ENCODE results near the gene HES4.
"Not testable (repeated sequence)": the region's sequence is repeated elsewhere in the genome, so short reads cannot be mapped to it uniquely, and the experiment has no call there.

Gene HES4

DNA sequence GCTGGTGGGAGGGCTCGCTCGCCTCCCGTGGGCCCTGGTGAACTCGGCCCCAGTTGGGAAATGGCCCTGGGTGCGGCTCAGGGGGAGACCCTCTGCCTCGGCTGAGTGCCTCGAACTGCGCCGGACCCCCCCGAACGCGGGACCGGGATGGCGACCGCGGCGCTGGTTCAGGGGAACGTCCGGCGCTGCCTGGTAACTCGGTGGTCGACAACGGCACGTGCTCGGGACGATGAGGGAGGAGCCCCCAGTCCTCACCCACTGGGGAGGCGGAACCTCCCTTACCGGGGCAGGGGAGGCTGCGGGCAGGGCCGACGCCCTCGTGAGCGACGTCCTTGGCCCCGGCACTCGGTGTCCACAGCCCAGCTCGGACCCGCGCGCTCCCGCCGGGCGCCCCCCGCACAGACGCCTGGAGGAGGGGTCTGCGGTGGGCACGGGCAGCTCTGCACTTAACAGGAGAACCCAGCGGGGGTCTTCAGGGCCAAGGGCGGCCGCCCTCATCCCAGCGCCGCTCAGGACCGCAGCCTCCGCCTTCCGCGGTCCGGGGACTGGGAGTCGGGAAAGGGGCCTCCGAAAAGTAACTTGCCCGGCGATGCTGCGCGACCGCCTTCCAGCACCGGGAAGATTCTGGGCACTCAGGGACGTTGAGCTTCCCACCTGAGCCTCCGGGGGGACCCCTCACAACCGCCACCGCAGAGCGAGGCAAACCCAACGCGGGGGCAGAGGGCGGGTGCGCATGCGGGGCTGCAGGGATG, 1.7 kb downstream of the HES4 start:
- DNase-seq = no peak

DNA sequence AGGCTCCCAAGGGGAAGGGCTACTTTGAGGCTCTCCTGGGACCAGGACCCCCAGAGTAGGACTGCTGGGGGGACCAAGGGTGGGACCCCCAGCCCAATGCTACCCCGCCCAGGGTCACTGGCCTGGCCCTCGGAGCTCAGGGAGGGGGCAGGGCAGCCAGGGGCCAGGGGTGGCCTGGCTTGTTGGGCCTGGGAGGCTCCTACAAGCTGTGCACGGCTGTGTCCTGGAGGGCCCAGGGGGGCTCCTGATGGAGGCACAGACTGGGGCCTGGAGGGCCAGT, 2.2 kb downstream of the HES4 start:
- no peak for DNase-seq

DNA sequence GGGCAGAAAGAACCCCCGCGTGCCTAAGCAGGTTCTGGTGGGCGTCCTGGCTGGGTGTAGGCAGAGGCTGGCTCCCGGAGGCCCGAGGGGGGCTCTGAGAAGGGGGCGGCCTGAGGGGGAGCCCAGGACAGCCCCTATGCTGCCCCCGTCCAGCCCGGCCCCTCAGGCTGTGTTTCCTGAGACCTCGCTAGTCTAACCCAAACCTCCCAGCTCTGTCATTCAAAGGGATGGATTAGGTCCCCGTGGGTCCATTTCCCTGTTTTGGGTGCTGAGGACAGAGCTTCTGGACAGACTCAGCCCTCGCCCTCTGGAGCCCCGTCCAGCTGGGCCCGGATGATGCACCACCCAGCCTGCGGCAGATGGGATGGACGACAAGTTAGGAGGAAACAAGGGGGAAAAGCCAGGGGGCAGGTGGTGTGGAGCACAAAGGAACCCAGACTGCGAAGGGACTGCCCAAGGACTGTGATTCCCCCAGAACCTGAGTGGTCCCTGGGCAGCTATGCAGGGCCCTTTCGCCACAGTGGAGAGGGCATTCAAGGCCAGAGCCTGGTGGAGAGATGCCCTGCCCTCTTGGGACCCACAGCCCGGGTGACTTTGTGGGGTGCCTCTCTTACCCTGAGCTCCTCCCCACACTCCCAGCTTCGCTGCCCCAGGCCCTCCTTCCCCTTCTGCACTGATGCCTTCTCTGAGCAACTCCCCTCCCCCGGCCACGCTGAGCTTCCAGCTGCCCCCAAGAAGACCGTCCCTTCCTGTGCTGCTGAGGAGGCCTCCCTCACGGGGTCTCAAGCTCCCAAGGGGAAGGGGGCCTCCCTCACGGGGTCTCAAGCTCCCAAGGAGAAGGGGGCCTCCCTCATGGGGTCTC, 2.8 kb downstream of the HES4 start:
- DNase-seq = no peak

DNA sequence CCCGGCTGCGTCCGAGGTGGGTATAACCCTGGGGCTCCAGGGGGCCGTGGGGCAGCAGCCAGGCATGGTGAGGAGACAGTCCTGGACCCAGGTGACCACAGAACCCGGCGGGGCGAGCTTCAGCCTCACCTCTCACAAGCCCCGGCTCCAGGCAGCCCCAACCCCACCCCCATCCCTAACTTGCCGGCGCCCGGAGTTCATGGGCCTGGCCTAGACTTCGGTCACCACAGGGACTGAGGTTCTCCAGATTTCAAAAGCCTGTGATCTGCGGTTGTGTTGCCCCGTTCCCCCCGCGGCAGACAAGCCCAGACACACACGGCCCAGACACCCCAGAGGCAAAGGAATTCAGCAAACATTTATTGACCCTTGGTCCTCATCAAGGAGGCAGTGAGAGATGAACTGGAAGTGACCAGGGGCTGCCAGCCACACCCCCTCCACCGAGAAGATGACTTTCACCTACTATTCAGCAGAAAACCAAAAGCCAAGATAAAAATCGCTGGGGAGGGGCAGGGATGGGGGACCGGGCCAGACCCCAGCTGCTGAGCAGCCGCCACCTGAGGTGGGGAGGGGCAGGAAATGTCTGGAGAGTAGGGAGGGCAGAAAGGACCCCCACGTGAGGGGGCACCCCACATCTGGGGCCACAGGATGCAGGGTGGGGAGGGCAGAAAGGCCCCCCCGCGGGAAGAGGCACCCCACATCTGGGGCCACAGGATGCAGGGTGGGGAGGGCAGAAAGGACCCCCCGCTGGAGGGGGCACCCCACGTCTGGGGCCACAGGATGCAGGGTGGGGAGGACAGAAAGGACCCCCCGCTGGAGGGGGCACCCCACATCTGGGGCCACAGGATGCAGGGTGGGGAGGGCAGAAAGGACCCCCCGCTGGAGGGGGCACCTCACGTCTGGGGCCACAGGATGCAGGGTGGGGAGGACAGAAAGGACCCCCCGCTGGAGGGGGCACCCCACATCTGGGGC, 3.9 kb downstream of the HES4 start:
- DNase-seq = no peak

DNA sequence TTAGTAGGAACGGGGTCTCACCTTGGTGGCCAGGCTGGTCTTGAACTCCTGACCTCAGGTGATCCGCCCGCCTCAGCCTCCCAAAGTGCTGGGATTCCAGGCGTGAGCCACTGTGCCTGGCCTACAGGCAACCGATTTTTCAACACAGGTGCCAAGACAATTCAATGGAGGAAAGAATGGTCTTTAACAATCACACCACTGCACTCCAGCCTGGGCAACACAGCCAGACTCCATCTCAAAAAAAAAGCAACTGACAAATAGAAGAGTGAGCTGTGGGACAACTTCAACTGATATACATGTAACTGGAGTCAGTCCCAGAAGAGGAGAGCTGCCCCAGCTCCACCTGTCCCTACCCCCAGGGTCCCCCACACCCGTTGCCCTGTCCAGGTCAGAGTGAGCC, 5.4 kb downstream of the HES4 start:
- DNase-seq = not testable (repeated sequence)

DNA sequence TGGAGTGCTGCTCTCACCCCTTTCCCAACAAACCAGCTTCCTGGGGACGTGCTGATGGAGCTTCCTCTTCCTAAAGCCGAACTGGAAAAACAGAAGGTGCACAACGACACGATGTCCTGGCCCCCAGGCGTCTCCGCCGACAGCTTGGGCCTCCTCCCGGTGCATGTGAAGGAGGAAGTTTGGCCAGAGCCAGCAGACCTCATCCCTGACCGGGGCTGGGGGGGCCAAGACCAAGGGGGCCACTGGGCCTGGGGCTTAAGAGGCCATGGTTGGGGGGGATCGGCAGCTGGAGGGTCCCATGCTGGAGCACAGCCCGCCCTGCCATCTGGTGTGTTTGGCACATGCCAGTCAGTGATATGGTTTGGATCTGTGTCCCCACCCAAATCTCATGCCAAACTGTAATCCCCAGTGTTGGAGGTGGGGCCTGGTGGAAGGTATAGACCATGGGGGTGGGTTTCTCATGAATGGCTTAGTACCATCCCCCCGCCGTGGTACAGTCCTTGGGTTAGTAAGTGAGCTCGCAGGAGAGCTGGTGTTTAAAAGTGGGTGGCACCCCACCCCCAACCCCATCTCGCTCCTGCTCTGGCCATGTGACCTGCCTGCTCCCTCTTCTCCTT, 6.4 kb downstream of the HES4 start:
- no peak for DNase-seq

DNA sequence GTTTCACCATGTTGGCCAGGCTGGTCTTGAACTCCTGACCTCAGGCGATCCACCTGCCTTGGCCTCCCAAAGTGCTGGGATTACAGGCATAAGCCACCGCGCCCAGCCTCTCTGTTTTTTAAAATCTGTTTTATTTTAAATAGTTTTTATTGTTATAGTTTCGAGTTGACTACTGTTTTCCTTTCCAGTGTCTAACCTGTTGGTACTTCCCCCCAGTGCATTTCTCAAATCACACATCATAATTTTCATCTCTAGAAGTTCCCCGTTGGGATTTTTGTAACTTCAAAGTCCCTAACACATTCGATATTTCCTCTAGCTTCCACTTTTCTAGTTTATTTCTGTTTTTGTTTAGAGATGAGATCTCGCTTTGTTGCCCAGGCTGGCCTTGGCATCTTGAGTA, 7.5 kb downstream of the HES4 start:
- no peak for DNase-seq

DNA sequence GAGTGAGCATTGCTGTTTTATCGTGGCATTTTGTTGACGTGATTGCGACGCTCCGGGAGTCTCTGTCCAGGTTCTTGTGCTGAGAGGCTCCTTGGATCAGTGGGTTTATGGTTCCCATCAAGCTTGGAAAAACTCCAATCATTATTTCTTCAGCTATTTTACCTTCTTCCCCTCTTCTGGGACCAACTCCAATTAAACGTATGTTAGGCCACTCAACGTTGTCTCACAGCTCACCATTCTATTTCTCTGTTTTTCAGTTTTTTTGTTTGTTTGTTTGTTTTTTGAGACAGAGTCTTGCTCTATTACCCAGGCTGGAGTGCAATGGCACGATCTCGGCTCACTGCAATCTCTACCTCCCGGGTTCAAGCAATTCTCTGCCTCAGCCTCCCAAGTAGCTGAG, 8.0 kb downstream of the HES4 start:
- no peak for DNase-seq

DNA sequence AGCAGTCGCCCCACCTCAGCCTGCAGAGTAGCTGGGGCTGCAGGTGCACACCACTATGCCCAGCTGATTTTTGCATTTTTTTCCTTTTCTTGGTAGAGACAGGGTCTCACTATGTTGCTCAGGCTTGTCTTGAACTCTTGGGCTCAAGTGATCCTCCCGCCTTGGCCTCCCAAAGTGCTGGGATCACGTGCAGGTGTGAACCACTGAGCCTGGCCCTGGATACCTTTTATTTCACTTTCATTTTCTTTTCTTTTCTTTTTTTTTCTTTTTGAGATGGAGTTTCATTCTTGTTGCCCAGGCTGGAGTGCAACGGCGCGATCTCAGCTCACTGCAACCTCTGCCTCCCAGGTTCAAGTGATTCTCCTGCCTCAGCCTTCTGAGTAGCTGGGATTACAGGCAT, 8.6 kb downstream of the HES4 start:
- not testable (repeated sequence) for DNase-seq

DNA sequence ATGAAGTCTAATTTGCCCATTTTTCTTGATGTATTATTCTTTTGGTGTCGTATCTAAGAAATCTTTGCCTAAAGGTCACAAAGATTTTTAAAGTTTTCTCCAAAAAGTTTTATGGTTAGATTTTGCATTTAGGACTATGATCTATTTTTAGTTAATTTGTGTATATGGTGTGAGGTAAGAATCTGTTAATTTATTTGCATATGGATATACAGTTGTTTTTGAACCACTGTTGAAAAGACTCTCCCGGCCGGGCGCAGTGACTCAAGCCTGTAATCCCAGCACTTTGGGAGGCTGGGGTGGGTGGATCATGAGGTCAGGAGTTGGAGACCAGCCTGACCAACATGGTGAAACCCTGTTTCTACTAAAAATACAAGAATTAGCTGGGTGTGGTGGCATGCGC, 11.8 kb downstream of the HES4 start:
- DNase-seq = not testable (repeated sequence)

DNA sequence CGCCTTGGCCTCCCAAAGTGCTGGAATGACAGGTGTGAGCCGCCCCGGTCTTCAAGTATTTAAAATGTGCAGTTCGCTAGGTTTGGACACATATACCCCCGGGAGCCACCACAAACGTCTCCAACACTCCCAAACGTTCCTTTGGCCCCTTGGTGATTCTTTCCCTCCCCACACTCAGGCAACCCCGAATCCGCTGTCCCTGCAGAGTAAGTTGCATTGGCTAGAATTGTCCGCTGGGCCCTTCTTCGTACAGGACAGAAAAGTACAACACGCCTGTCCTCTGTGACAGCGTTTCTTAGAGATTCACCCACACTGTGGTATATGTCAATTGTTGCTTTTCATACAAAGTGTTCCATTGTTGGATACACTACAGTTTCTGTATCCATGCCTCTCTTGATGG, 14.8 kb downstream of the HES4 start:
- DNase-seq = no peak

DNA sequence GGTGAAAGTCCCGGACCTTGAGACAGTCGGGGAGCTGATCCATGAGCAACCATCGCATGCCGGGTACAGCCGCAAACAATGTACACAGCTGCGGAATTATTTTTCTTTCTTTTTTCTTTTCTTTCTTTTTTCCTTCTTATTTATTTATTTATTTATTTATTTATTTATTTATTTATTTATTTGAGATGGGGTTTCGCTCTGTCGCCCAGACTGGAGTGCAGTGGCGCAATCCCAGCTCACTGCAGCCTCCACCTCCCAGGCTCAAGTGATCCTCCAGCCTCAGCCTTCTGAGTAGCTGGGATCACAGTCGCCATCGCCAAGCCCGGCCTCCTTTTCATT, 15.5 kb downstream of the HES4 start:
- no peak for DNase-seq

DNA sequence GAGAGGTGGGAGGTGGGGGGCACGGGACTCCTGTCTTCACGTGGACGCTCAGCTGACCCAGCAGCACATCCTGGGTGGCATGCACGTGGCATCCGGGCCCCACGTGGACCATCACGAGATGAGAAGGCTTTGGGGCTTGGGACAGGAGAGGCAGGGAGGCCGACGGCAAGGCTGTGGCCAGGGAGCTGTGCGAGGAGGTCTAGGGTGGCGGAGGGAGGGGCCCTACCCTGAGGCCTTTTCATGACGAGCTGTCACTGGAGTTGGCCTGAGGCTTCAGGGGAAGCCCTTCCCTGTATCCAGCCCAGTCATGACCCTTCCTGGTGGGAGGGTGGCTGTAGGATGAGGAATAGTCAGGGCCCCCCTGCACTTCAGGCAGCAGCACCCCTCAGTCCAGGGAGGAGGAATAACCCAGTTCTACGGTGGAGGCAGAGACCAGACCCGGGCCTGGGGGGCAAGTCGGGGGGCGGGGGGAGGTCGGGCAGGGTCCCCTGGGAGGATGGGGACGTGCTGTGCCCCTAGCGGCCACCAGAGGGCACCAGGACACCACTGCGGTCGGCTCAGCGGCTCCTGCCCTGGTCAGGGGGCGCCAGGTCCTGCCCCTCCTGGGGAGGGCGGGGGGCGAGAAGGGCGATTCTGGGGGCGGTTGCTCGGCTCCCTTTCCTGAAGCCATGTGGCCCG, 16.0 kb downstream of the HES4 start:
- no peak for DNase-seq

DNA sequence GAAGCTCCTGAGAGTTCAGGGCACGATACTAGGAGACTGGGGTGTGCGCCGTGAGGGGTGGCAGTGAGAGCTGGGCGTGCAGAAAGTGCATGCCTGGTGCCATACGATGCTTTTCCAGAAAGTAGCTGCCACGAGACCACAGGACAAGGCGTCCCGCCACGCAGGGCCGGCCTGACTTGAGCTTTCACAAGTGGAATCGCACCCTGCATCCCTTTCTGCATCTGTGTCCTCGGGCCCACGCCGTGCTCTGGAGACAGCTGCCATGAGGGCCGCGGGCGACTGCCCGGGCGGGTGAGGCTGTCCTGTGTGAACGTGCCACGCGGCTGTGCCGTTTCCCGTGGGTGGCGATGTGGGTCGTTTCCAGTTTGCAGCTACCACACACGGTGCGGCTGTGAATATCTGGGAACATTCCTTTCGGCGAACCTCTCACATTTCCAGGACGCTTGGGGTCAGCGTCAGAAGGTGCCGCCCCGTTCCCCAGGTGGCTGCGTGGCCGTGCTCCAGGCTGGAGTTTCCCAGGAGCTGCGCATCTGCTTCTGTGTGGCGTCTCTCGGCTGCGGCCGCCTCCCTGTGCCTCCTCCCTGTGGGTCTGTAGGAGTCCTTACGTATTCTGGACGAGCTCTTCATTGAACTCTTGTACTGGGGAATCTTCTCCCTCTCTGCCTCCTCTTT, 17.0 kb downstream of the HES4 start:
- no peak for DNase-seq

DNA sequence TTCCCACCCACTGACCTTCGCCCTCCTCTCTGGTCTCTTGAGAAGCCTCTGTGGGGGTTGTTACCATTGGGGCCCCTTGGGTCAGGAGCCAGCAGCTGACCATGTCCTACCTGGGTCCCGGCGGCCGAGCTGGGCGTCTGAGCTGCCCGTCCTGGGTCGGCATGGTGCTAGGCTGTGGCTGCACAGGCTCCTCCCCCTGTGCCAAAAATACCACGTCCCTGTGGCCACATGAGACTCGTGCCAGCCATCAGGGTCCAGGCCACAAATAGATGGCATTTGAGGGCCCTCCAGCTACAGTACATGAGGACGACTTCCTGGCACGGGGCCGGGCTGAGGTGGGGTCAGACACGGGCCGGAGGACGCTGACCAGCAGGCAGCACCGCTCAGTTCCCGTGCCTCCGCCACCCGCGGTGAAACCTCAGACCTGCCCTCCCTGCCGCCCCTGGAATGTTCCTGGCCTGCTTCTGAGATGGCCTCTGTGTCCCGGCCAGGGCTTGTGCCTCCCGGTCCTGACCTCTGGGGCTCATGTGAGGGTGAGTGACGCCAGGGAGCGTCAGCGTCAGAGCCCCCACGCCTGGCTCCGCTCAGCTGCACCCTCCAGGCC, 17.8 kb downstream of the HES4 start, which contains the start of gene PERM1:
TSS of gene PERM1 (minus strand) at position 139 of the 604 bp plus-strand sequence. CDS start 1,064 bp downstream, outside the sequence.
- no peak for DNase-seq

DNA sequence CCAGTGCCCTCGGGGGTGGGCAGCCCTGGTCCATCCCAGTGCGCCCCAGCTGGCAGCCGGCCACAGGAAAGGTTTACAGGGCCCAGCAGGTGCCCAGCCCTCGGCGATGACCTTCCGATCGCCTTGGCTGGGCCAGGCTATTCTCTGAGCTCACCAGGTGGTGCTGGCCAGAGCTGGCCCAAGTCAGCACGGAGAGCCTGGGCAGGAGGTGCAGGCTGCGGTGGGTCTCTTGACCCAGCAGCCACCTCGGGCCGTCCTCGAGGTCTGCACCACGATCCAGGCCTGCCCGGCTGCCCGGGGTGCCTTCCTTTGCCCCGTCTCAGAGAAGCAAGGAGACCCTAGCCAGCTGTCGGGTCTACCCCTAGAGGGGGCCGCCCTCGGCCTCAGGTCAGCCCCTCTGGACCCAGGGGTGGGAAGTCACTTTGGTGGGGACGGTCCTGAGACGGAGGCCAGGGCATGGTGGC, 18.4 kb downstream of the HES4 start:
- DNase-seq = no peak

DNA sequence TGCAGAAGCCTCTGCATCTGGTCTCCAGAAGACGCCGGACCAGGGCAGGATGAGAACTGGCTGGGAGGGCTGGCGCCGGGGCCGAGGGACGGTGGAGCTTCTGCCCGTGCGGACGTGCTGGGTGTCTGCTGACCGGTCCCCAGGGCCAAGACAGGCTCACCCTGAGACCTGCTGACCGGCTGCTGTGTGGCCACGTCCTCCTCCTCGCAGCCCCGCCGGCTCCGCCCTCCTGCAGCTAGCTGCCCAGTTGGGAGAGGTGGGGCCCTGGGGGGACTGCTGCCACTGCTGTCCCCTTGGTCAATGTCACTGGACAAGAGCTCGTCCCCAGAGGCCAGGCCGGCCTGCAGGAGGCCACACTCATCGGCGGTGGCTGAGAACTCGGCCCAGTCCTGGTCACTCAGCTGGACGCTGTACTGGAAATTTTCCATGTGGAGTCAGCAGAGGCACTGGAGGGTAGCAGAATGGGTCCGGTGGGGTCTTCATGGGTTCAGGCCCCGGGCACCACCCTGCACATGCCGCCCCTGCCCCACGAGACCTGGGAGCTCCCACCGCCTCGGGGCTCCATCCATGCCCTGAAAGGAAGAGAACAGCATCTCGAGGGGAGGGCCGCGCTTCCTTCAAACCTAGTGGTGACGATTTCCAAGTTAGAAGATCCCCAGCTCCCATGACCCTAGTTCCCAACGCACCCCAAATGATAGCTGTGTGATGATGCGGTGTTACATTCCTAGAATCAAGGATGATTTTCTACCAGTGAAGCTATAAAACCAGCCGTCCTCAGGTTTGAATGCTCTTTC, 19.1 kb downstream of the HES4 start:
- no peak for DNase-seq

DNA sequence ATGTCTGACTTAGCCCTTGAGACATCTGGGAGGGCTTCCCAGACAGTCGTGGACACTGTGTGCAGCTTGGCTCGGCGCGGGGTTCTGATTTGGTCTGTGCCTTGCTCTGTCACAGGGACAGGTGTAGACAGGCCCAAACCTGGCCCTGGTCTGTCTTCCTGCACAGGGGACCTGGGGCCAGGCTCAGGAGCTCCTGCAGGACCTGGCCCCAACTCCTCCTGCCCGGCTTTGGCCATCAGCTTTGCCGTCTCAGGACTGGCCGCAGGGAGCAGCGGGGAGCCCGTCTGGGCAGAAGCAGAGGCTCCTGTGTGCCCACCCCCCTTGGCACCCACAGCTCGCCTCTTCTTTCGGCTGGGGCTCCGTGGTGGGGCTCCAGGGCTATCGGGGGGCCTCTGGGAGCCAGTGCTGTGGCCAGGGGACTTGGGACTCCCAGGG, 19.7 kb downstream of the HES4 start:
- no peak for DNase-seq

DNA sequence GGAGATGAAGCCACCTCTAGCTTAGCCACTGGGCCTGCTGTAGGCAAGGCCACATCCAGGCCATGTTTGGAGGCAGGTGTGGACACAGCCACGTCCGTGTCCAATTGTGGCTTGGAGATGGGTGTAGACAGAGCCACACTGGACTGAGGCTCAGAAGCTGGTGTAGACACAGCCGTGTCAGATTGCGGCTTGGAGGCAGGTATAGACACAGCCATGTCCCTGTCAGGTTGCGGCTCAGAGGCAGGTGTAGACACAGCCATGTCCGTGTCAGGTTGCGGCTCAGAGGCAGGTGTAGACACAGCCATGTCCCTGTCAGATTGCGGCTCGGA, 20.2 kb downstream of the HES4 start:
- DNase-seq = no peak

Data from AML-193 (cell line).